NT2/D1 (cell line): Measurements from ENCODE around the gene MACO1.
"Not testable (repeated sequence)": the region's sequence is repeated elsewhere in the genome, so short reads cannot be mapped to it uniquely, and the experiment has no call there.

Experiments used
- DNase-seq: peaks from one replicate; pipeline ENCODE4 v3.0.0-alpha.2; 2011; ENCODE audit warnings: low read depth, low spot score
- H3K27me3 ChIP-seq: 2 replicates; pipeline ENCODE4 v1.6.0; 2011; ENCODE audit warnings: mild to moderate bottlenecking; ENCODE audit not compliant: insufficient read length, insufficient read depth
- H3K36me3 ChIP-seq: 2 replicates; pipeline ENCODE4 v1.6.1; 2011; ENCODE audit warnings: mild to moderate bottlenecking, low read length, mixed read lengths; ENCODE audit not compliant: insufficient read depth, insufficient read length
- H3K4me1 ChIP-seq: 2 replicates; pipeline ENCODE4 v1.5.1; 2011; ENCODE audit not compliant: insufficient read depth, insufficient read length
- H3K4me3 ChIP-seq: 2 replicates; pipeline ENCODE4 v1.5.1; 2011; ENCODE audit warnings: low read depth; ENCODE audit not compliant: insufficient read length
- H3K9ac ChIP-seq: 2 replicates; pipeline ENCODE4 v1.6.0; 2011; ENCODE audit warnings: low read depth; ENCODE audit not compliant: insufficient read length
- H3K9me3 ChIP-seq: 2 replicates; pipeline ENCODE4 v1.5.1; 2011; ENCODE audit warnings: mild to moderate bottlenecking, low read length; ENCODE audit not compliant: insufficient read depth
- SUZ12 ChIP-seq: IDR thresholded peaks from 2 replicates; pipeline ENCODE4 v1.6.1; 2011; ENCODE audit not compliant: insufficient read length, insufficient read depth; ENCODE audit errors: extremely low read depth
- YY1 ChIP-seq: IDR thresholded peaks from 2 replicates; pipeline ENCODE4 v1.6.1; 2011; ENCODE audit not compliant: insufficient read length, insufficient read depth
- ZNF274 ChIP-seq: IDR thresholded peaks from 2 replicates; pipeline ENCODE4 v1.6.1; 2011; ENCODE audit warnings: mild to moderate bottlenecking, low read depth, low read length

The MACO1 gene

GRCh38 chr1:25430073-25430966 is at the start of gene MACO1:
Gene MACO1, plus strand, starts transcription at chr1:25430897. Its CDS starts 202 bp downstream, at chr1:25431099.
- Histone ChIP-seq H3K36me3 (no peaks in the 10 kb centered on the region), H3K4me3 (peak within 1 kb of the TSS; percentile 82), H3K4me1 (no peaks in the 10 kb centered on the region), H3K27me3 (peaks cover 13% of the 10 kb centered on the region), H3K9ac (peak within 1 kb of the TSS; percentile 85), H3K9me3 (no peaks in the 10 kb centered on the region)
- TF ChIP-seq ZNF274, result no peak
- no peak for TF ChIP-seq SUZ12
- TF ChIP-seq YY1, result no peak
- DNase-seq, result peak; percentile 97

GRCh38 chr1:25382543-25382942 is 48.2 kb upstream of the MACO1 start:
- not testable (repeated sequence) for DNase-seq, H3K9me3 ChIP-seq, H3K4me3 ChIP-seq, H3K27me3 ChIP-seq, H3K4me1 ChIP-seq, H3K36me3 ChIP-seq, H3K9ac ChIP-seq

GRCh38 chr1:25383090-25383489 is 47.6 kb upstream of the MACO1 start:
- not testable (repeated sequence) for H3K9me3 ChIP-seq, H3K4me1 ChIP-seq, H3K4me3 ChIP-seq, DNase-seq, H3K36me3 ChIP-seq, H3K27me3 ChIP-seq, H3K9ac ChIP-seq

GRCh38 chr1:25383875-25384274 is 46.8 kb upstream of the MACO1 start:
- H3K4me1 ChIP-seq, H3K36me3 ChIP-seq, H3K9ac ChIP-seq, DNase-seq, H3K27me3 ChIP-seq, H3K9me3 ChIP-seq, H3K4me3 ChIP-seq: not testable (repeated sequence)

- not testable (repeated sequence) for H3K27me3 ChIP-seq, H3K4me1 ChIP-seq, H3K4me3 ChIP-seq, H3K9me3 ChIP-seq, H3K36me3 ChIP-seq, H3K9ac ChIP-seq, DNase-seq
Observed at GRCh38 chr1:25387096-25387495, 43.6 kb upstream of the MACO1 start.

GRCh38 chr1:25388691-25389090 is 42.0 kb upstream of the MACO1 start:
- not testable (repeated sequence) for H3K27me3 ChIP-seq, H3K4me3 ChIP-seq, H3K4me1 ChIP-seq, DNase-seq, H3K9me3 ChIP-seq, H3K36me3 ChIP-seq, H3K9ac ChIP-seq

- H3K27me3 ChIP-seq, H3K9ac ChIP-seq: not testable (repeated sequence)
Observed at GRCh38 chr1:25389721-25390120, 41.0 kb upstream of the MACO1 start.

GRCh38 chr1:25392841-25393240 is 37.9 kb upstream of the MACO1 start:
- no peaks in the 10 kb centered on the region for H3K9me3 ChIP-seq
- peaks cover 2% of the 10 kb centered on the region for H3K4me1 ChIP-seq
- H3K36me3 ChIP-seq, result no peaks in the 10 kb centered on the region
- no peak overlapping the region for H3K9ac ChIP-seq
- H3K4me3 ChIP-seq, result no peak overlapping the region
- H3K27me3 ChIP-seq, result no peaks in the 10 kb centered on the region
- no peak for DNase-seq
- TF ChIP-seq YY1, result no peak
- no peak for TF ChIP-seq ZNF274
- TF ChIP-seq SUZ12, result no peak

More at GRCh38 chr1:25389721-25390120, 41.0 kb upstream of the MACO1 start:
- H3K9me3 ChIP-seq, H3K4me3 ChIP-seq, DNase-seq, H3K36me3 ChIP-seq, H3K4me1 ChIP-seq: not testable (repeated sequence)

GRCh38 chr1:25397549-25397948 is 33.1 kb upstream of the MACO1 start:
- not testable (repeated sequence) for H3K36me3 ChIP-seq

GRCh38 chr1:25398079-25398478 is 32.6 kb upstream of the MACO1 start:
- H3K4me1 ChIP-seq, H3K9ac ChIP-seq, DNase-seq: not testable (repeated sequence)

More at GRCh38 chr1:25397549-25397948, 33.1 kb upstream of the MACO1 start:
- H3K4me1 ChIP-seq, H3K9ac ChIP-seq, H3K27me3 ChIP-seq, H3K4me3 ChIP-seq, DNase-seq, H3K9me3 ChIP-seq: not testable (repeated sequence)

GRCh38 chr1:25402947-25403803 is 27.5 kb upstream of the MACO1 start:
- H3K4me3 ChIP-seq, H3K9ac ChIP-seq, H3K4me1 ChIP-seq, H3K9me3 ChIP-seq, DNase-seq, H3K27me3 ChIP-seq, H3K36me3 ChIP-seq: not testable (repeated sequence)

More at GRCh38 chr1:25398079-25398478, 32.6 kb upstream of the MACO1 start:
- not testable (repeated sequence) for H3K4me3 ChIP-seq, H3K27me3 ChIP-seq, H3K9me3 ChIP-seq, H3K36me3 ChIP-seq
